ENCODE results near the gene PRKACA. TPM values are rescaled to one million over a fixed set of nuclear protein-coding genes. Genes with fewer than 3 reads are reported as not detected.

The PRKACA gene
- 27.4 TPM for polyA plus RNA-seq (2012; ENCODE audit: insufficient read depth, insufficient read length, low read depth)

DNA sequence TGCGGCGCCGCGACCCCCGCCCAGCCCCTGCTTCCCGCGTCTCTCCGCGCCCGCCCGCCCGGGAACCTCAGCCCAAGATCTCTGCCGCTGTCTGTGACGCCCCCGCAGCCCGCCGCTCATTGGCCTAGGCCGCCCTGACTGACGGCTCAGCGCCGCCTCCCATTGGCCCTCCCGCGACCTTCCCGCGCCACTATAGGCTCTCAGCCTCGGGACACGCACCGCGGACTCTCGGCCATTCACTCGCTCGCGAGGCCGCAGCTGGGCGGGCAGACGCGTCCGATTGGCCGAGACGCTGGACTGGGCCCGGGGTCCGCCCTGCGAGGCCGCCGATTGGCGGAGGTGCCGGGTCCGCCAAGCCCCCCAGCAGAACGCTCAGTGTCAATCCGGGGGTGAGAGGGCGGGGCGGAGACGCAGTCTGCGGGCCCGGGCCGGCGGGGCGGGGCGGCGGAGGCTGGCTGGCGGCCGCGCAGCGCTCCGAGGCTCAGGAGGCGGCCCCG is at the start of gene PRKACA:
TSS of gene PRKACA (minus strand) at position 95 of the 497 bp plus-strand sequence. CDS start 215 bp downstream, outside the sequence.
- DNase-seq: peak; percentile 99
- no peaks in the 10 kb centered on the region for H3K9me3 ChIP-seq
- no peaks in the 10 kb centered on the region for H3K27me3 ChIP-seq
- TF ChIP-seq, protein P1, sequence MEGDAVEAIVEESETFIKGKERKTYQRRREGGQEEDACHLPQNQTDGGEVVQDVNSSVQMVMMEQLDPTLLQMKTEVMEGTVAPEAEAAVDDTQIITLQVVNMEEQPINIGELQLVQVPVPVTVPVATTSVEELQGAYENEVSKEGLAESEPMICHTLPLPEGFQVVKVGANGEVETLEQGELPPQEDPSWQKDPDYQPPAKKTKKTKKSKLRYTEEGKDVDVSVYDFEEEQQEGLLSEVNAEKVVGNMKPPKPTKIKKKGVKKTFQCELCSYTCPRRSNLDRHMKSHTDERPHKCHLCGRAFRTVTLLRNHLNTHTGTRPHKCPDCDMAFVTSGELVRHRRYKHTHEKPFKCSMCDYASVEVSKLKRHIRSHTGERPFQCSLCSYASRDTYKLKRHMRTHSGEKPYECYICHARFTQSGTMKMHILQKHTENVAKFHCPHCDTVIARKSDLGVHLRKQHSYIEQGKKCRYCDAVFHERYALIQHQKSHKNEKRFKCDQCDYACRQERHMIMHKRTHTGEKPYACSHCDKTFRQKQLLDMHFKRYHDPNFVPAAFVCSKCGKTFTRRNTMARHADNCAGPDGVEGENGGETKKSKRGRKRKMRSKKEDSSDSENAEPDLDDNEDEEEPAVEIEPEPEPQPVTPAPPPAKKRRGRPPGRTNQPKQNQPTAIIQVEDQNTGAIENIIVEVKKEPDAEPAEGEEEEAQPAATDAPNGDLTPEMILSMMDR (IDR thresholded peaks at IDR 0.05; ENCODE audit: low read depth, low read length): no peak
- no peaks in the 10 kb centered on the region for H3K36me3 ChIP-seq
- H3K4me1 ChIP-seq: peaks cover 9% of the 10 kb centered on the region
- peak within 1 kb of the TSS; percentile 80 for H3K4me3 ChIP-seq (ENCODE audit: low read depth, low read length)

DNA sequence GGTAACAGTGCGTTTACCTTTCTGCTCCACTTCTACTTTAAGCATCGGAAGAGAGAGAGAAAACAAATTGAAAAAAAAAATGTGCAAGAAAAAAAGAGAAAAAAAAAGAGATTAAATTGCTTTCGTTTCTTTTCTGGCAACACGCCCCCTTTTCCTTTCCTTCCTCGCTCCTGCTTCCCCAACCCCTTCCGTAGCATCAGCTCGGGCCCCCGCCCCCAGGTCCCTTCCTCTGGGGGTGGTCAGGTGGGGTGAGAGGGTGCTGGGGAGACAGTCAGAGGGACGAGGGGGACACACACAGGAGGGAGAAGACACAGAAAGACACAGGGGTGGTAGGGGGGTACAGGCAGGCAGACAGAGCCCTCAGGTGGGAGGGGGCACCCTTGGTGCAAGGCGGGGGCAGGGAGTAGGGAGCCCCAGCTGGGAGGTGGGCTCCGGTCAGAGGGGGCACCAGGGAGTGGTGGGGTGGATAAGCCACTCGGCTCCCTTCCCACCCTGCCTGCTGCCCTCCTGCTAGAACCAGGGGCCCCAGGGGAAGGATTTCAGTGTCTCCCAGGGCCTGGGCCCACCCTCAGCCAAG is 49.5 kb upstream of the PRKACA start:
- Histone ChIP-seq H3K9me3 (no peaks in the 10 kb centered on the region), H3K27me3 (no peaks in the 10 kb centered on the region), H3K4me3 (ENCODE audit: low read depth, low read length) (no peak overlapping the region), H3K36me3 (peaks cover 39% of the 10 kb centered on the region), H3K4me1 (peaks cover 7% of the 10 kb centered on the region; the same call in 1 of the 2 replicates)
- no peak for DNase-seq
- TF ChIP-seq, protein P1 (IDR thresholded peaks at IDR 0.05; ENCODE audit: low read depth, low read length): no peak

DNA sequence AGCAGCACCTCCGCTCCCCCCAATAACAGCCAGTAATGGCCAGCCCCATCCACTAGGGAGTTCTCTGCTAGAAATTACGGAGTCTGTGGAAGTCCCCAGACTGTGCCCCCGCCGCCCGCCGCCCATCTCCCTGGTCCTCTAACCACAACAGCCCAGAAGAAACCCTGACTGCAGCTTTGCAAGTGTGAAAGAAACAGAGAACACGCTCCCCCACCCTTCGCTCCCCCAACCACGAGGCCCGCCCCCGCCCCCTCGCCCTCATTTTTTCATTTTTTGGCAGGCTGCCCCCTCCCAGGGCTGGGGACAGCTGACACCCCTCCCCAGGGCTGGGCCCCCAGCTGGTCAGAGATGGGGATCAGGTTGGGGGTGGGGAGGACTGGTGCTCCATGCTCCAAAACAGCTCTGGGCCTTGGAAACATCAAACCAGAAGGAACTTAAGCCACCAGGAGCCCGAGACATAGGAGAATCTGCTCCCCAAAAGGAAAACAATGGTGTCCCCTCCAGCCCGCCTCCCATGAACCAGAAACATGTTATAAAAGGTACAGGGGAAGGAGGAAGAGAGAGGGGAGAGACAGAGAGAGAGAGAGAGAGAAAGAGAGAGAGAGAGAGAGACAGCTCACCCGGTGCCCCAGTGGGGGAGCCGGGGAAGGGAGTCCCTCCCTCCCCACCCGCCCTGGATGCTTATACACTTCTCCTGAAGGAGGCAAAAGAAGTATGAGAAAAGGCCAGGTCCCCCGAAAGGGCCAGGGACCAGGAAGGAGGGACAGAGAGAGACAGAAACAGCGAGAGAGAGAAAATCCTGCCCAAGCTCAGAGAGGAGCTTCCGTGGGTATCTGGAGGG is 48.6 kb upstream of the PRKACA start:
- peaks cover 39% of the 10 kb centered on the region for H3K36me3 ChIP-seq
- TF ChIP-seq, protein P1 (IDR thresholded peaks at IDR 0.05; ENCODE audit: low read depth, low read length): no peak
- no peaks in the 10 kb centered on the region for H3K27me3 ChIP-seq
- H3K9me3 ChIP-seq: no peaks in the 10 kb centered on the region
- no peak for DNase-seq
- no peak overlapping the region for H3K4me3 ChIP-seq (ENCODE audit: low read depth, low read length)
- H3K4me1 ChIP-seq: peaks cover 7% of the 10 kb centered on the region; the same call in 1 of the 2 replicates

DNA sequence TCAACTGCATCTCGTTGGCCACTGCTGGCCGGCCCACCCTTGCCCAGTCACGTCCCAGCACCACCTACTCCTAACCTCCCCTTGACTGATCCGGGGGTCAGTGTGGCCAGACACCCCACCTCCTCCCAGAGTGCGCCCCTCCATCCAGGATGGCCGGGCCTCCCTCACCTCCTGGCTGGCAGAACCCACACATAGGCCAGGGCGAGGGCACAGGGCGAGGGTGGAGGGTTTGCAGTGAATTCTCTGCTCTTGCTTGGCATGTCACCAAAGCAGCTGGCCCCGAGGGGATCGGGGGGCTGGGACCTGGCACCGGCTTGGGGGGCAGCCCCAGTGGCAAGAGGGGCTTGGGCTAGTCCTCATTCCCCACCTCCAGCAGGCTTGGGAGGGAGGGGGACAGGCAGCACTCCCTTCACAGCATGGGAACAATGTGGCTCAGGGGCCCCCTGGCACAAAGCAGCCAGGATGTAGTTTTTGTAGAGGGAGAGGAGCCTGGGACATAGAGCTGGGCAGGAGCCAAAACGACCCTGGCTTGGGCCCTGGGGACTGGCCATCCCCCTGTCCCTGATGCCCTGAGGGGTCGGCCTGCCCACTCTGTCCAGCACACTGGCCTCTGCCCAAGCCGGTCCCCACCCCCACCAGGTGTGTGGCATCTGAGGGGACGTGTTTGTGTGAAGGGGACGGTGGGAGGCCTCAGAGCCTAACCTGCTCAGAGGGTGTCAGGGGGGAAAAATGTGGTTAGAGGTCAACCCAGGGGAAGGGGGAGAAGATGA is 47.3 kb upstream of the PRKACA start:
- no peak for DNase-seq
- Histone ChIP-seq H3K4me3 (ENCODE audit: low read depth, low read length) (no peak overlapping the region), H3K9me3 (no peaks in the 10 kb centered on the region), H3K36me3 (peaks cover 37% of the 10 kb centered on the region), H3K4me1 (peaks cover 7% of the 10 kb centered on the region; the same call in 1 of the 2 replicates), H3K27me3 (no peaks in the 10 kb centered on the region)
- TF ChIP-seq, protein P1 (IDR thresholded peaks at IDR 0.05; ENCODE audit: low read depth, low read length): no peak

DNA sequence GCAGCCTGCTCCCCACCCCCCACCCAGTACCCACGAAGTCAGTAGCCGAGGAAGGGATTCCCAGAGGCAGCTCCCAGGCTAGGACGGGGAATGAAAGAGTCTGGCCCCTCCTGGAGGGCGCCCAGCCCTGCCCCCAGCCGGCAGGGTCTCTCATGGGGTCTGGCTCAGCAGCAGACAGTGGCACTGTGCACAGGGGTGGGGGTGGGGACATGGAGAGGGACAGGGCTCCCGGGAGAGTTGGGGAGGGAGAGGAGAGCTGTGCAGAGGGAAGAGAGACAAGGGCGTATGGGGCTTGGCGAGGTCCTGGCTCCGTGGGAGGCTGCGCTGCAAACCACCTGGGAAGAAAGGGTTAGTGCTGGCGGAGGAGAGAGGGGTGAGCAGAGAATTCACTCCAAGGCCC is 46.5 kb upstream of the PRKACA start:
- Histone ChIP-seq H3K4me3 (ENCODE audit: low read depth, low read length) (no peak overlapping the region), H3K27me3 (no peaks in the 10 kb centered on the region), H3K4me1 (peaks cover 7% of the 10 kb centered on the region; the same call in 1 of the 2 replicates), H3K9me3 (no peaks in the 10 kb centered on the region), H3K36me3 (peaks cover 42% of the 10 kb centered on the region)
- TF ChIP-seq, protein P1 (IDR thresholded peaks at IDR 0.05; ENCODE audit: low read depth, low read length): no peak
- DNase-seq: no peak

All from BE2C (cell line).